NCI-H2196 (cell line): ENCODE measurements around the gene CNGA2.
"Not testable (repeated sequence)": the region's sequence is repeated elsewhere in the genome, so short reads cannot be mapped to it uniquely, and the experiment has no call there.

Source experiments
- DNase-seq: peaks from one replicate; lab custom pipeline; 2025; ENCODE audit not compliant: unreplicated experiment; lab: John Stamatoyannopoulos, UW

The CNGA2 gene

DNA sequence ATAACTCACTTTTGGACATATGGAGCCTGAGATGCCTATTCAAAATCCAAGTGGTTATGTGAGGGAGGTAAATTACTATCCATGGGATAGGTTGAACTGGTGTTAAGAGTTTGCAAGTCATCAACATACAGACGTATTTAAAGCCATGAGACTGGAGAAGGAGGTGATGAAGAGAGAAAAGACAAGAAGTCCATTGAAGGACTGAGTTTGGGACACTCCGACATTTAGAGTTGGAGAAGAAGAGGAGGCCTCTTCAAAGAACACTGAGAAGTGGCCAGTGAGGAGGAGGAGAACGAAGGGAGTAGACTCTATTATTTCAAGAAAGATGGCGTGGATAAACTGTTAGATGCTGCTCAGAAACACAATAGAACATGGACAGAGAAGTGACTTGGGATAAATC is at the start of gene CNGA2:
TSS of gene CNGA2 (plus strand) at position 301 of the 400 bp plus-strand sequence. CDS start 3,738 bp downstream, outside the sequence.
- DNase-seq: no peak

DNA sequence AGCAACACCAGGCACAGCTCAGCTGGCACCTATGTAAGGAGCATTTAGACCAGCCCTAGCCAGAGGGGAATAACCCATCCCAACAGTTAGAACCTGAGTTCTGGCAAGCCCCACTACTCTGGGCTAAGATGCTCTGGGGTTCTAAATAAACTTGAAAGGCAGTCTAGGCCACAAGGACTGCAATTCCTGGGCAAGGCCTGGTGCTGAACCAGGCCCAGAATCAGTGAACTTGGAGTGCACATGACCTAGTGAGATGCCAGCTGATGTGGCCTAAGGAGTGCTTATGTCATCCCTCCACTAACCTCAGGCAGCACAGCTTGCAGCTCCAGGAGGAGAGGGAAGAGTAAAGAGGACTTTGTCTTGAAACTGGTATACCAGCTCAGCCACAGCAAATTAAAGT is 46.9 kb upstream of the CNGA2 start:
- no peak for DNase-seq

- no peak for DNase-seq
Measured at GRCh38 chrX:151688695-151689094, 45.9 kb upstream of the CNGA2 start.

- no peak for DNase-seq
Measured at GRCh38 chrX:151692825-151693224, 41.7 kb upstream of the CNGA2 start.

GRCh38 chrX:151694121-151694520 is 40.4 kb upstream of the CNGA2 start:
- no peak for DNase-seq

DNA sequence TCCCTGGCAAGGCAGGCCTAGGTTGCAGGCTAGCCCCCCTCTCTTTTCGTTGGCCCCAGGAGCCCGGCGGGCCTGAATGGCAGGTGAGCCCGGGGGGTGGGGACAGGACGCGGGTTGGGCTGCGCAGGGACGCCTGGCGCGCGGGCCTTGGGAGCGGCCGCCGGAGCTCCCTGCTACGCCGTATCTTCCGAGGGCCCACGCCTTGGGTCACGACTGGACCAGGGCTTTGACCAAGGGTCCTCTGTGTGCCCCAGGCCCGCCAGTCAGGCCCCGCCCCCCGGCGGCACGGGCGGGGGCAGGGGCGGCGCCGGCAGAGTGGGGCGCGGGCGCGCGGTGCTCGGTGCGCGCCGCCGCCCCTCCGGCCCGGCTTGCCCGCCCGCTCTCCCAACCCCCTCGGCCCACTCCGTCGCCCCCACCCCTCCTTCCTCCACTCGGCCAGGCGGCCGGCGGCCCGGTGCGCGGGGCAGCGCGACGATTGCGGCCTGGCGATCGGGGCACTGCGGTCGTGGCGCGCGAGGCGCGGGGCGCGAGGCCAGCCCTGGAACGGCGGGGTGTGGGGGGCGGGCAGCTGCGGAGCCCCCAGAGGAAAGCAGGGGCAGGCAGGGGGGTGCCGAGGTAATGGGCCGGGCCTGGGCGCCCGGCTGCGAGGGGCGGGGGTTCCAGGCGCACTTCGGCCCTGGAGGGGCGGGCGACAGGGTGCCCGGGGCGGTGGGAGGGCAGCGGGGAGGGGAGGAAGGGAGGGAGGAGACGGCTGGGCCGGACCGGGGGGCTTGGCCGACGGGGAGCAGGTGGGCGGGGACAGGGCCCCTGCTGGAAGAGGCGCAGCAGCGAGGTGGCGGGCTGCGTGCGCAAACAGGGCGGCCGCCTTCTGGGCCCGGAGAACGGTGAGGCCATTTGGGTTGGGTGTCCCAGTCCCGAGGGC is 39.6 kb upstream of the CNGA2 start, which contains the start of gene PRRG3:
TSS of gene PRRG3 (plus strand) at position 798 of the 922 bp plus-strand sequence. CDS start 3,357 bp downstream, outside the sequence.
- DNase-seq: no peak

- DNase-seq: no peak
Measured at GRCh38 chrX:151695583-151696340, 38.8 kb upstream of the CNGA2 start.

DNA sequence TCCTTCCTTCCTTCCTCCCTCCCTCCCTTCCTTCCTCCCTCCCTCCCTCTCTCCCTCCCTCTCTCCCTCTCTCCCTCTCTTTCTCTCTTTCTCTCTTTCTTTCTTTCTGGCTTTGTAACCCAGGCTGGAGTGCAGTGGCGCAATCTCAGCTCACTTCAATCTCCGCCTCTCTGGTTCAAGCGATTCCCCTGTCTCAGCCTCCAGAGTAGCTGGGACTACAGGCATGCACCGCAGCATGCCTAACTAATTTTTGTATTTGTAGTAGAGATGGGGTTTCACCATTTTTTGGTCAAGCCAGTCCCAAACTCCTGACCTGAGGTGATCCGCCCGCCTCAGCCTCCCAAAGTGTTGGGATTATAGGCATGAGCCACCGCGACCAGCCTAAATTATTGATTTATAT is 37.5 kb upstream of the CNGA2 start:
- DNase-seq: not testable (repeated sequence)

- DNase-seq: no peak
Measured at GRCh38 chrX:151697522-151697921, 37.0 kb upstream of the CNGA2 start.

- DNase-seq: no peak
Measured at GRCh38 chrX:151698485-151698884, 36.1 kb upstream of the CNGA2 start.

GRCh38 chrX:151699746-151700145 is 34.8 kb upstream of the CNGA2 start:
- no peak for DNase-seq

GRCh38 chrX:151700581-151700980 is 34.0 kb upstream of the CNGA2 start:
- DNase-seq: no peak

GRCh38 chrX:151701071-151701470 is 33.5 kb upstream of the CNGA2 start:
- DNase-seq: no peak

- no peak for DNase-seq
Measured at GRCh38 chrX:151701531-151701930, 33.0 kb upstream of the CNGA2 start.

GRCh38 chrX:151702026-151702714 is 32.4 kb upstream of the CNGA2 start:
- DNase-seq: no peak

DNA sequence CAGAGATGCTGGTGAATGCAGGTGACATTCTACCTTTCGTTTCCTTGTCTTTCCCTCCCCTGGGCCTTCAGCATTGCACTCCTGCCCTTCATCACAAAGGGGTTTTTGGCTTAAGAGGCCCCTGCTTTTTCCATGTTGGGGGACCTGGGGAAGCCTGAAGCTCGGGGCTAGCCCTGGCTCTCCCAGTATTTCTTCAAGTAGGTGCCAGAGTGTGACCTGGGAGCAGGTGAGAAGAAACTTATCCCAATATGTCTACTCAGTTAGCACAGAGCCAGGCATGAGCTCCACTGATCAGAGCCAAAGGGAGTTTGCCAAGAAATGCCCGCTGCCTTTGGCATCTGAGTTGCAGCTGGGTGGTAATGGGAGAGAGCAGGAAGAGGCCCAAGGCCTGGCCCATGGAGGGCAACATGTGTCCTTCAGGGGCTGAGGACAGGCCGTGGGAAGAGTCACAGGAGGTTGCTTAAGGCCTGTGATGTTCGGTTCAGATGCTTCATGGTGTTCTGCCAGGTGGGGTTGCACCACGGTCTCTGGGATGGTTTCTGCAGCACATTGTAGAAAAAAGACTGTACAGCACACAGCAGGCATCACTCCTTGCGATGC is 31.7 kb upstream of the CNGA2 start:
- no peak for DNase-seq

- peak; percentile 54 for DNase-seq
Measured at GRCh38 chrX:151703487-151703886, 31.1 kb upstream of the CNGA2 start.

DNA sequence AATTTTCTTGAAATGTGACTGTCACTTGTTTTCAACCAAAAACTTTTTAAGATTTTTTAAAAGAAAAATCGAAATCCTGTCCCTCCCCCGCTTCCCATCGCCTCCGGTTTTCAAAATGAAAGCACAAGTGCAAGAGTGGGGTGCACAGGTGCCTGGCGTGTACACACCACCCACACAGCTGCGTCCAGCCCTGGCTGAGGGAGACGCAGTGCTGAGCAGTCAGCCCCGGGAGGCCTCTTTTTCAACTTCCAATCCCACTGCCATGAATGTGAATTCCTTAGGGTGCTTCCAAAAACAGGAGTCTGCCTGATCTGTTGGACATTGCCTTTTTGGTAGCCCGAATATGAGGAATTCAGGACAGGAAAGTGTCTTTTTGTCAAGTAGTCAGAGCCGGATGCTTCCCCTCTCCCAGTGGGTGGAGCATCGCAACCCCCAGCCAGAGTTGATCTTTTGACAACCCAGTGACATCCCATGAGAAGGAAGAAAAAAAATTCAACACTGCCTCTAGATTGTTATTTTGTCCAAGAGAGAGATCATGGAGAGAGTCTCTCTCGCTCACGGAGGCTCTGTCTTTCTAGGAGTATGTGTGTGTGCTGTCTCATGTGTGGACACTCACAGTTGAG is 30.4 kb upstream of the CNGA2 start:
- DNase-seq: no peak

DNA sequence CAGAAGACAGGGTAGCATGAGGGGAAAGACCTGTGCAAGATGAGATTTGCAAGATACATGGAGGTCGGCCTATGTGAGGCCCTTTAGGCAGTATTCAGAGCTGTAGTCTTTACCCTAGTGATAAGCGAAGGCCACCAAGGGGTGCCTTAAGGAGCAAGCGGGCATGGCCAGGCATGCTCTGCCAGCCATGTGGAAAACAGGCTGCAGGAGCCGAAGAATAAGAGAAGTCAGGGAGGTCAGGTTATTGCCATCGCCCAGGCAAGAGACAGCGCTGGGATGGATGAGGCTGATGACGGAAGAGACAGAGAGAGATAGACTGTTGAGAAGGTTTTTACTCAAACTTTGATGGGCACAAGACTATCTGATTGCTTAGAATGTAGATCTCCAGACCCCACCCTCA is 25.7 kb upstream of the CNGA2 start:
- DNase-seq: no peak

GRCh38 chrX:151710457-151710856 is 24.1 kb upstream of the CNGA2 start:
- DNase-seq: no peak
